K562 (cell line): Measurements from ENCODE around the gene DBET. TPM values are rescaled to one million over a fixed set of nuclear protein-coding genes. Genes with fewer than 3 reads are reported as not detected.
"Not testable (repeated sequence)": the region's sequence is repeated elsewhere in the genome, so short reads cannot be mapped to it uniquely, and the experiment has no call there.

ENCODE experiments used
- ATAC-seq: fragments of 200-7000 bp; cut with Tn5 transposase; 3 replicates; pipeline ENCODE4 v1.9.1; 2020; ENCODE audit warnings: moderate library complexity
- BruUV-seq: library from RNA; stranded (reverse); fragments of 400-500 nt; replicated peaks from 2 replicates; lab custom pipeline; 2021; lab: Mats Ljungman, UMichigan
- CTCF ChIA-PET: fragments of 300-600 bp; formaldehyde crosslinking; extraction: SDS; loops from one replicate; lab custom pipeline; 2021; ENCODE audit warnings: low intra/inter-chr PET ratio; lab: Yijun Ruan, JAX
- POLR2A ChIA-PET: fragments of 300-600, 350-650 bp; sonication (Branson Sonifier 250); formaldehyde crosslinking; extraction: SDS; loops from one replicate; lab custom pipeline; 2021; ENCODE audit warnings: antibody characterized with exemption, inconsistent platforms; lab: Yijun Ruan, JAX
- DNase-seq, 4 experiments: peaks; one replicate each; pipeline versions ENCODE4 v3.0.0 to v3.0.0-alpha.2; 2011 to 2018; ENCODE audit warnings: low spot score in 3 of 4, mixed read lengths in 3 of 4; ENCODE audit errors: extremely low read depth in 1 of 4
- FAIRE-seq: peaks from 2 replicates; lab custom pipeline; 2011; peaks lifted over from hg19 to GRCh38; lab: Jason Lieb, UNC
- H2AFZ ChIP-seq: 2 replicates; pipeline ENCODE4 v1.6.0; 2011; ENCODE audit warnings: low read depth, low read length, control low read depth, inconsistent platforms
- H3K27ac ChIP-seq: fragments of 200-600 bp; 3 replicates; pipeline ENCODE4 v1.8.0; 2011; ENCODE audit warnings: low read depth, mild to moderate bottlenecking, control low read depth, inconsistent platforms, low read length, moderate library complexity, mixed read lengths; ENCODE audit errors: extremely low read depth
- H3K27me3 ChIP-seq, 2 experiments: fragments of 300-600 bp in 1 of 2; 2 replicates in 1 of 2; 3 replicates in 1 of 2; pipeline versions ENCODE4 v1.6.0 to v1.8.0; 2011; ENCODE audit warnings: inconsistent platforms in 2 of 2, low read length in 2 of 2, mild to moderate bottlenecking in 1 of 2, mixed read lengths in 1 of 2, moderate library complexity in 1 of 2; ENCODE audit not compliant: control insufficient read depth in 2 of 2, insufficient read depth in 2 of 2
- H3K36me3 ChIP-seq: fragments of 300-600 bp; 3 replicates; pipeline ENCODE4 v1.8.0; 2011; ENCODE audit warnings: mild to moderate bottlenecking, low read length, inconsistent platforms; ENCODE audit not compliant: control insufficient read depth, insufficient read depth
- H3K4me1 ChIP-seq, 2 experiments: fragments of 200-600 bp in 1 of 2; replicated peaks in 1 of 2; 2 replicates in 1 of 2; 3 replicates in 1 of 2; pipeline versions ENCODE4 v1.5.1 to v1.8.0; 2011; ENCODE audit warnings: inconsistent platforms in 2 of 2, low read length in 2 of 2, mild to moderate bottlenecking in 1 of 2, mixed read lengths in 1 of 2, moderate library complexity in 1 of 2; ENCODE audit not compliant: control insufficient read depth in 2 of 2, insufficient read depth in 2 of 2
- H3K4me2 ChIP-seq: 2 replicates; pipeline ENCODE4 v1.6.1; 2011; ENCODE audit warnings: low read length, control low read depth, inconsistent platforms, mixed read lengths; ENCODE audit not compliant: insufficient read depth
- H3K4me3 ChIP-seq: fragments of 200-600 bp; sonication (generic), shearing (Covaris generic); 2 replicates; pipeline ENCODE4 v1.5.1; 2016; ENCODE audit warnings: control low read depth, inconsistent platforms
- H3K79me2 ChIP-seq: fragments of 200-600 bp; 3 replicates; pipeline ENCODE4 v1.8.0; 2011; ENCODE audit warnings: low read length, inconsistent platforms; ENCODE audit not compliant: control insufficient read depth, insufficient read depth
- H3K9ac ChIP-seq, 2 experiments: 2 replicates each; pipeline versions ENCODE4 v1.6.0 to v1.6.1; 2011; ENCODE audit warnings: low read depth in 2 of 2, low read length in 2 of 2, control low read depth in 1 of 2, inconsistent platforms in 1 of 2, mild to moderate bottlenecking in 1 of 2, mixed read lengths in 1 of 2; ENCODE audit not compliant: insufficient read depth in 1 of 2
- H3K9me1 ChIP-seq: one replicate; pipeline ENCODE4 v1.6.0; 2011; ENCODE audit warnings: inconsistent platforms, mild to moderate bottlenecking, low read length, moderate library complexity; ENCODE audit not compliant: control insufficient read depth, insufficient read depth
- H3K9me3 ChIP-seq: replicated peaks from 2 replicates; pipeline ENCODE4 v1.5.1; 2011; ENCODE audit warnings: low read depth, low read length, inconsistent platforms; ENCODE audit not compliant: control insufficient read depth, insufficient read depth
- H4K20me1 ChIP-seq: replicated peaks from 2 replicates; pipeline ENCODE4 v1.6.1; 2011; ENCODE audit warnings: low read length, inconsistent platforms, mixed read lengths; ENCODE audit not compliant: control insufficient read depth, insufficient read depth
- MCM5 ChIP-seq: fragments of 450-650 bp; IDR thresholded peaks from 2 replicates; pipeline ENCODE4 v1.6.1; 2016; ENCODE audit warnings: low read depth
- PHB ChIP-seq: fragments of 250-450 bp; sonication (Bioruptor Pico); IDR thresholded peaks from 2 replicates; pipeline ENCODE4 v1.5.0; 2021
- WGBS: fragments of 100-300 bp; shearing (Covaris generic); methylation state at CpG from one replicate; pipeline ENCODE4 v1.1.6; 2016; ENCODE audit warnings: low coverage, mixed read lengths; ENCODE audit not compliant: insufficient coverage; ENCODE audit errors: missing lambda C conversion rate; 5-methylcytosine and 5-hydroxymethylcytosine counted together
- in situ Hi-C: fragments of 300-500 bp; cut with MboI; formaldehyde crosslinking; loops from 4 replicates; pipeline ENCODE4 v1.15.0; 2018; ENCODE audit warnings: inconsistent platforms, mixed read lengths
- intact Hi-C: fragments of 100-400 bp; cut with micrococcal nuclease; formaldehyde crosslinking; loops from 2 replicates; pipeline ENCODE4 v1.14.2; 2022
- polyA plus RNA-seq, 8 experiments: library from polyadenylated mRNA; depleted of rRNA in 4 of 8; stranded (reverse) in 5 of 8; unstranded in 3 of 8; fragments of >200 nt; fragmentation: Nextera tagmentation in 2 of 8; fragmentation: Illumina TruSeq in 1 of 8; extraction: Ambion mirVana in 2 of 8; extraction: Trizol in 1 of 8; gene quantifications; 2 replicates each; pipeline versions ENCODE4 v1.2.1 to v1.2.3, GENCODE V29; 2011 to 2014; ENCODE audit warnings: inconsistent platforms in 1 of 8, missing spikeins in 1 of 8
- total RNA-seq, 7 experiments: library from RNA; depleted of rRNA in 6 of 7; stranded (reverse); fragments of >200 nt in 6 of 7; fragmentation: Illumina TruSeq in 2 of 7; extraction: Trizol in 2 of 7; gene quantifications; 2 replicates each; pipeline versions ENCODE4 v1.2.1 to v1.2.3, GENCODE V29; 2011 to 2021; ENCODE audit warnings: low replicate concordance in 1 of 7

The DBET gene
- total and polyA plus RNA-seq, 9 of the 15 experiments (the other 6 are each of a cell fraction or from before 2014, with no cell fraction given), result not detected

DNA sequence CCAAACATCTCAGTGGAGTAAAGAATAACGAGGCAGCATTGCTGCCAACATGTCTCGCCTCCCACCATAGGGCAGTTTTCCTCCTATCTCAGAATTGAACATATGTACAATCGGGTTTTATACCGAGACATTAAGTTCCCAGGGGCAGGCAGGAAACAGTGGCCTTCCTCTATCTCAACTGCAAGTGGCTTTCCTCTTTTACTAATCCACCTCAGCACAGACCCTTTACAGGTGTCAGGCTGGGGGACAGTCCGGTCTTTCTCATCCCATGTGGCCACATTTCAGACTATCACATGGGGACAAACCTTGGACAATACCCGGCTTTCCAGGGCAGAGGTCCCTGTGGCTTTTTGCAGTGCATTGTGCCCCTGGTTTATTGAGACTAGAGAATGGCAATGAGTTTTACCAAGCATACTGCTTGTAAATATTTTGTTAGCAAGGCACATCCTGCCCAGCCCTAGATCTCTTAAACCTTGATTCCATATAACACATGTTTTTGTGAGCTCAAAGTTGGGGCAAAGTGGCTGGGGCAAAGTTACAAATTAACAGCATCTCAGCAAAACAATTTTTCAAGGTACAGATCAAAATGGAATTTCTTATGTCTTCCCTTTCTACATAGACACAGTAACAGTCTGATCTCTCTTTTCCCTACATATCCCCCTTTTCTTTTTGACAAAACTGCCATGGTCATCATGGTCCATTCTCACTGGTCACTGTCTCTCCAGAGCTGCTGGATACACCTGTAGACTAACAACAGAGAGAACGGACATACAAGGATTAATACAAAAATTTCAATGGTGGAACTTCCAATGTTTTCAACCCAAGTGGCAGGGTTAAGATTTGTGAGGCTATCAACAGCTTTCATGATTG, 42.5 kb downstream of the DBET start:
- H3K4me1 ChIP-seq, H3K4me3 ChIP-seq, H3K4me2 ChIP-seq, H3K36me3 ChIP-seq, intact Hi-C loops, H3K27me3 ChIP-seq, ATAC-seq, H3K27ac ChIP-seq, CTCF ChIA-PET, in situ Hi-C loops, H4K20me1 ChIP-seq, FAIRE-seq, H2AFZ ChIP-seq, H3K9me1 ChIP-seq, POLR2A ChIA-PET, H3K79me2 ChIP-seq, BruUV-seq, H3K9ac ChIP-seq, H3K9me3 ChIP-seq: not testable (repeated sequence)
- WGBS, result 1% methylated on average over 7 of the region's 7 CpGs
- peak in 3 of 4 experiments; percentile 3 to 22 (median 17) for DNase-seq
- TF ChIP-seq MCM5, result 0 out of 2 replicates have a peak, but pooled peaks have one; percentile 29

DNA sequence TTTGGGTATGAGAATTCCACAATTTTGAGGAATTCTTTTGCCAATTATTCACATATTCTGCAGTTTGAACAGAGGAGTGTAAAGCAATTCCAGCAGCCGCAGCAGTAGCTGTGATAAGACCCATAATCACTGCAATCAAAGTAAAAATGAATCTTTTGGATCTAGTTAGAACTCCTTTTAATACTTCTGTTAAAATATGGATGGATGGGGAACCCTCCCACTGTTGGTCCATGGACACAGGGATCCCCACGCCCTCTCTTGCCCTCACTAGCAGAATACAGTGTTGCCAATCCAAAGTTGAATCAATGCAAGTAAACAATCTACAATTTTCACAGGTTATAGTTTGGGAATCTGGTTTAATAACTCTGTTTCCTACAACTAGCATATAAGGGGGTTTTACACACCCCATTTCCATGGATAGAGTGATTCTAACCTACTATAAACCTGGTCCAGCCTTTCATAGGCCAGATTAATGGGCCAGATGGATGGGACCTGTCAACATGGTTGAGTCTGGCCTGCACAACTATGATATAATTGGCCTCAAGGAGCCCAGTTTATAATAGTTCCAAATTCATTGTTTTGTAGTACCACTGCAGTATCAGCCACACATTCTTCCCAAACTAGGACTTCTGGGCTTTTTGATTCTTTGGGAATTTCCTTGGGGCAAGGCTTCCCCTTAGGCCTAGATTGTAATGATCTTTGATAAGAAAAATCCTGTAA, 43.6 kb downstream of the DBET start:
- H2AFZ ChIP-seq, H3K79me2 ChIP-seq, intact Hi-C loops, H3K4me2 ChIP-seq, ATAC-seq: not testable (repeated sequence)
- TF ChIP-seq PHB (CRISPR knock-in tag), result 0 out of 2 replicates have a peak, but pooled peaks have one; percentile 36
- TF ChIP-seq, all 486 proteins: peak for 1; not testable (repeated sequence) for 485
- H3K9ac ChIP-seq, FAIRE-seq, CTCF ChIA-PET, H3K9me1 ChIP-seq, H4K20me1 ChIP-seq, H3K27me3 ChIP-seq, POLR2A ChIA-PET, BruUV-seq, H3K4me1 ChIP-seq, H3K27ac ChIP-seq, H3K4me3 ChIP-seq, in situ Hi-C loops, H3K9me3 ChIP-seq, H3K36me3 ChIP-seq: not testable (repeated sequence)
- DNase-seq, result peak in 3 of 4 experiments; percentile 4 to 17 (median 12)
- 4% methylated on average over 2 of the region's 2 CpGs for WGBS
